Fibroblast of mammary gland (primary cell): ENCODE results near the gene CCDC198.
A peak's percentile ranks its signal among the peaks of the same experiment; 100 is the strongest.

Experiments used
- DNase-seq: peaks from one replicate; pipeline ENCODE4 v3.0.0-alpha.2; 2010; ENCODE audit warnings: low read depth
- H3K4me3 ChIP-seq: 2 replicates; pipeline ENCODE4 v1.5.1; 2011; ENCODE audit warnings: low read depth, mild to moderate bottlenecking, low read length, moderate library complexity; ENCODE audit not compliant: control insufficient read depth
- CTCF ChIP-seq: conservative IDR thresholded peaks from 2 replicates; pipeline ENCODE4 v1.5.1; 2011; ENCODE audit warnings: low read depth, low read length, inconsistent platforms; ENCODE audit not compliant: control insufficient read depth, insufficient read depth

Gene CCDC198, protein sequence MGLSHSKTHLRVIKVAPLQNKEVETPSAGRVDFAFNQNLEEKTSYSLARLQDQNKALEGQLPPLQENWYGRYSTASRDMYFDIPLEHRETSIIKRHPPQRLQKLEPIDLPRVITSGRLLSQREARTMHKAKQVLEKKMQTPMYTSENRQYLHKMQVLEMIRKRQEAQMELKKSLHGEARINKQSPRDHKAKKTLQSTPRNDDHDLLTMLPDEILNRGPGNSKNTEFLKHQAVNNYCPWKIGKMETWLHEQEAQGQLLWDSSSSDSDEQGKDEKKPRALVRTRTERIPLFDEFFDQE

GRCh38 chr14:57493467-57494181, at the start of gene CCDC198:
CCDC198 (minus strand) TSS chr14:57493857; CDS start chr14:57493715, 142 bp downstream.
- DNase-seq: peak; percentile 14
- H3K4me3 ChIP-seq: no peak within 1 kb of the TSS
- no peak for TF ChIP-seq CTCF

- peak; percentile 64 for TF ChIP-seq CTCF
- no peak overlapping the region for H3K4me3 ChIP-seq
- peak; percentile 51 for DNase-seq
These were observed 39.6 kb upstream of the CCDC198 start for GRCh38 chr14:57533214-57533613.

- no peak for DNase-seq
- TF ChIP-seq CTCF: no peak
- H3K4me3 ChIP-seq: no peak overlapping the region
These were observed 36.9 kb upstream of the CCDC198 start for GRCh38 chr14:57530571-57530970.

GRCh38 chr14:57526942-57527341, 33.3 kb upstream of the CCDC198 start:
- no peak overlapping the region for H3K4me3 ChIP-seq
- no peak for TF ChIP-seq CTCF
- DNase-seq: no peak

DNA sequence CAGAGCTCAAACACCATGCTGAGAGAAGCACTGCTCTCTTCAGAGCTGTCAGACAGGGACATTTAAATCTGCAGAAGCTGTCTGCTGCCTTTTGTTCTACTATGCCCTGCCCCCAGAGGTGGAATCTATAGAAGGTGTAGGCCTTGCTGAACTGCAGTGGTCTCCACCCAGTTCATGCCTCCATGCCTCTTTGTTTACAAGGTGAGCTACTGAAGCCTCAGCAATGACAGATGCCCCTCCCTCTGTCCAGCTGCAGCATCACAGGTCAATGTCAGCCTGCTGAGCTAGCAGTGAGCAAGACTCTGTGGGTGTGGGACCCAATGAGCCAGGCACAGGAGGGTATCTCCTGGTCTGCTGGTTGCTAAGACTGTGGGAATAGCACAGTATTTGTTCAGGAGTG, 25.4 kb upstream of the CCDC198 start:
- DNase-seq: no peak
- H3K4me3 ChIP-seq: no peak overlapping the region
- TF ChIP-seq CTCF: no peak

DNA sequence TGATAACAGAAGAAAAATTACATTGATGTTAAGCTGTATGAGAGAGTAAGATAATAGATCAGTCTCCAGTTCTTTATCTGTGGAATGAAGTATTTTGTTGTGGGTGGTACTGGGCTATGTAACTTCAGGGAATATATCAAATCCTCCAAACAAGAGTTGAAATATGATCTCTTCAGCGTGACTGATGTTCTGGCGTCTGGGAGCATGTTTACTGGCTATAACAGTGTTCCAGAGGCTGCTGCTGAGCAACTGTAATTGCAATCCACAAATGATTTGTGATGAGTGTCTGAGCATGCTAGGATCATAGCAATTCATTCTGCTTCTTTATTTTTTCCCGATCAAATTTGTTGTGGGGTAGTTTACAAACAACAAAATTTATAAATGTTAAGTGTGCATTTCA, 18.6 kb upstream of the CCDC198 start:
- TF ChIP-seq CTCF: no peak
- no peak overlapping the region for H3K4me3 ChIP-seq
- peak; percentile 5 for DNase-seq
